ENCODE data around the gene GRIFIN.

Gene GRIFIN

DNA sequence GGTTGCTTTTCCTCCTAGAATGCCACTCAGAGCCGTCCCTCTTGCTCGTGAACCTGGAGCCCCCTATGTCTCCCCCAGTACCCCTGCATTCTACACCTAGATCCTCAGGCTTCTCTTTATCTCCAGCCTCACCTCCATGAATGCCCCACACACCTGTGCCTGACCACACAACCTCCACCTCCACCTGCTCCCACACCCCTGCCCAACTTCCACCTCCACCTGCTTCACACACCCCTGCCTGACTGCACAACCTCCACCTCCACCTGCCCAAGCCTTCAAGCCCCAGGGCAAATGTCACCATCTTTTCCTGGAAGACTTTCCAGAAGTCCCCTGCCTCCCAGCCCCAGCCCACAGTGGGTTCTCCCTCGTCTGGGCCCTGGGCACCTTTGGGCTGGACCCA lies 36.5 kb upstream of the GRIFIN start:
- DNase-seq (ENCODE audit: low read depth): no peak

DNA sequence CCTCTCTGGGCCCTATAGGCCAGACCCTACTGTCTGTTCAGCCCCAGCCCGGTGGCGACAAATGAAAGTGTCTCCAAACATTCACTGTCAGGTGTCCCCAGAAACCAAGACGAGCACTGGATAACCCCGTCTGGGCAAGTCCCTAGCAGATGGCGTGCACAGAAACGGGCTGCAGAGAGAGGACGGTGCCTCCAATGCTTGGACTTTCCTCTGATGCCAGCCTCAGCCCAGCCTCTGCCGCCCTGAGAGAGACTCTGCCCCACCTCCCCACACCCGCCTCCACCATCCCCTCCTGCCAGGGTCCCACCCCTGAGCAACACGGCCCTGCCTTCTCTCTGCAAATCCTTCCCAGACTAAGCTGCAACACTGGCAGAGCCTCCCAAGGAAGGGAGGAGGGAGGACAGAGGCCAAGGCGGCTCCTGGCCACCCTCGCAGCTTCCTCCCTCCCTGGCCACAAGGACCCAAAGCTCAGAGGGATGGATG lies 36.0 kb upstream of the GRIFIN start:
- no peak for DNase-seq (ENCODE audit: low read depth)

DNA sequence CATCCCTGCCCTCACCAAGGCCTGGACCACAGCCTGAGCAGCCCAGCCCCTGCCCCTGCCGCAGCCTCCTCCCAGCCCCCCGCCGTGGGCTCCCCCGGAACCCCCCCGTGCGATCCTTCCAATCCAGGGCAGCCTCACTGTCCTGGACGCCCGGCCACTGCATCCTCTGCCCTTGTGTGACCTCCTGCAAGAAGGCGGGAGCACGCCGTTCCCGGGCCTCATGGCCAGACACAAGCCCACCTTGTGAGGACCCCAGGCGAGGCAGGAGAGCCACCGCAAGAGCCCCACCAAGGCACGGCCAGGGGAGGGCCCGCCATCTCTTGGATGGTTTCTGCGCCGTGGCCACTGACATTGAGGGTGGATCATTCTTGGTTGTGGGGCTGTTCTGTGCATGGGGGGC lies 35.6 kb upstream of the GRIFIN start:
- no peak for DNase-seq (ENCODE audit: low read depth)

DNA sequence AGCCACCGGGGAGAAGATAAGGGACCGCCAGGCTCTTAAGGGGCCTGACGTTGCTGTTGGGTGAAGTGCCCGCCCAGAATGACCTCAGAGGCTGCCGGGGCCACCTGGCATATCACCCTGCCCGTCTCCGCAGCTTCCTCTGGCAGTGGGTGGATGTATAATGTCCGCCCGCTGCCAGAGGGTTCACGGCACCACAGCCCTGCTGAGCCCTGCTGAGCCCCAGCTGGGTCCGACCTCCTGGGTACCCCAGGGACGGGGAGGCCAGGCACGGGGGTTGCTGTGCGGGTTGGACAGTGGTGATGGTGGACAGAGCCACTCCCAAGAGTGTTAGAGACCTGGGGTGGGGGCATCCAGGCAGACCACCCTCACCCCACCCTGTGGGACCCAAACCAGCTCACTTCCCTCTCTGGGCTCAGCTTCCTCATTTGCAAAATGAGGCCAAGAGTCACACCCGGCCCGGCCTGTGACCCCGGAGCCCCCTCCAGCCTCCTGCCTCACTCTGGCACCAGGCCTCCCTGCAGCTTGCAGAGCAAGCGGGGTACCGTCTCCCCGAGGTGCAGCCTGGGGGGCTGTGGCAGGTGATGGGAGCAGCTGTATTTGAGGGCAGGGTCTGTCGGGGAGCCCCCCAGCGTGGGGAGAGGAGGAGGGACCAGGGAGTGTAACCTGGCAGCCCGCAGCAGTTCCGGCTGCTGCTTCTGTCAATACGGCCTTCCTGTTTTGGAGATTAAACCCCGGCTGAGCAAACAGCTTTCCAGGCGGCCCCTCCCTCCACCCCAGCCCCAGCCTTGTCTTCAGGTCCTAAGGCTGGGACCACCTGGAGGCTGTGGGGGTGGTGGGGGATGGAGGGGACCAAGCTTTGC lies 34.9 kb upstream of the GRIFIN start:
- DNase-seq (ENCODE audit: low read depth): peak; percentile 49

DNA sequence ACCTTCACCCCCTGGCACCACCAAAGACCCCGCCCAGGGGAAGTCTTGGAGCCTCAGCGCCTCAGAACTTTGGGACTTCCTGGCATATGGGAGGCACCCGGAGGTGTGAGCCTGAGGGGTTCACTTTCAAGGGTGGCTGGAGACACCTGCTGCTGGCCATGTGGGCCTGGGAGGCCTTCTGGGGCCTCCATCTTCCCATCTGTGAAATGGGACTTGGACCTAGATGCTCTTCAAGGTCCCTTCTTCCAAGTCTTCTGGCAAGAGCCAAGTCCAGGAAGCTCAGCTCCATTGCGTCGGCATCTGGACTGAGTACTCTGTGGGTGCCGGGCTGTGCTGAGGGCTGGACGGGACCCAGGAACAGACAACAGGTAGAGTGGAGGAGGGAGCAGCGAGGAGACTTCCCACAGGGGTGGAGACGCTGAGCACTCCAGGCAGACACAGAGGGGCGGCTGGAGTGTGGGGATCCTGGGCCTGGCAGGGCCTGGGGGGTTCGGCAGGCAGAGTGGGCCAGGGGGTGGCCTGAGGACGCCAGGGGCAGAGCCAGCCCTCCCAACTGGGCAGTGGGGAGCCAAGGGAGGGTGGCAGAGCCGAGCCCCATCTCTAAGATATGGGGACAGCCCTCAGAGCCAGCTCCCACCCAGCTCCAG lies 34.1 kb upstream of the GRIFIN start:
- DNase-seq (ENCODE audit: low read depth): no peak

DNA sequence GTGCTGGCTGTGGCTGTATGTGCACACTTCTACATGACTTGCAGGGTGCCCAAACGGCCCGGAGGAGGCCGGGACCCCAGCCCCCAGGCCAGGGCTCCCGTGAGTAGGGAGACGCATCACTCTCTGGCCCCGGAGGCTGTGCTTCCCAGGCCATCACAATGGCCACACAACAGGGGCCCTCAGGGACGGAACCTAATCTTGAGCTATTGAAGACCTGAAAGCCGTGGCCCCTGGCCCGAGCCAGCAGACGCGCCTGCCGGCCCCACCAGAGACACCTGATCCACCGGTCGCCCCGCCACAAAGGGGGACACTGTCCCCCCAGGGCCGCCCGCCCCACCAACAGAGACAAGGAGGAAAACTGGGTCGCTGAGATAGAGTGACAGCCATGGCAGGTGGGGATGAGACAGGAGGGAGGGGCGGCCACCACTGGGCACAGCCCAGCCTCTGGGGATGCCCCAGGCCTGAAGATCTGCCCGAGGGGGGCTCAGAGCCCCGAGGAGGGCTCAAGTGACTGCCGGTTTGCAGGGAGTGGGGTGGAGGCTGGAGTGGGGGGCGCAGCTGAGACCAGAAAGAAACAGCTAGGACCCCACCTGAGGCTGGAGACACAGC lies 33.2 kb upstream of the GRIFIN start:
- DNase-seq (ENCODE audit: low read depth): no peak

DNA sequence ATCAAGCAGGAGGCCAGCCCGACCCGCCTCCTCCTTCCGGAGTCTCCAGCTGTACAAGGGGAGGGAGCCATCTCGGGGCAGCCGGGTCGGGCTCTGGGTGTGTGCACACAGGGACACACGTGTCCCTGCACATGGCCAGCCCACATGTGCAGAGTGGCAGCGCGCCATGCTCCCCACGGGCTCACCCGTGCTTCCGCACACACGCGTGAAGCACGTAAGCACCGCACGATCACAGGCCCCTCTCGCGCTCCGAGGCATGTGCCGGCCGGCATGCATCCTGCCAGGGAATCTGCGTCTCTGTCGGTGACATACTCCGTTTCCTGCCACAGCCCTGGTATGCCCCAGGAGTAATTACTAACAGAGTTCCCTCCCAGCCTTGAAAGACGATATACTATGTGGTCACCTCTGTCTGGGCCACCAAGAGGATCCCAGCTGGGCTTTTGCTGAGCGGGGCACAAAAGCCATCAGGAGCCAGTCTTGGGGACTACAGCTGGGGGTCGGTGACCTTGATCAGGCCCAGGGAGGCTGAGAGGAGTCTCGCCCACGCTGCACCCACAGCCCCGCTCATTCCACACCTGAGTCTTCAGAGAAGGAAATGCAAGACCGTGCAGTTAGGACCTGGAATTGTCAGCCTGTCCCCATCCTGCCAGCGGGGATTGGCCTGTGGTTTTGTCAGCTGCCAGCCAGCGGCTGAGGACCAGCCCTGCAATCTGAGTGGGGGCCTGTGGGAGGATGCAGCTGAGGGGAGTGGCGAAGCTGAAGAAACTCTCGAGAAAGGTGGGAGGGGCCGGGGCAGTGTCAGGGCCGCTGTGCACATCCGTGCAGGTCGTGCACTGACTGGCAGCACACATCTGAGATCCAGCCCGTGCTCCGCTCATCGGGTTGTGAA lies 32.4 kb upstream of the GRIFIN start:
- peak; percentile 60 for DNase-seq (ENCODE audit: low read depth)

DNA sequence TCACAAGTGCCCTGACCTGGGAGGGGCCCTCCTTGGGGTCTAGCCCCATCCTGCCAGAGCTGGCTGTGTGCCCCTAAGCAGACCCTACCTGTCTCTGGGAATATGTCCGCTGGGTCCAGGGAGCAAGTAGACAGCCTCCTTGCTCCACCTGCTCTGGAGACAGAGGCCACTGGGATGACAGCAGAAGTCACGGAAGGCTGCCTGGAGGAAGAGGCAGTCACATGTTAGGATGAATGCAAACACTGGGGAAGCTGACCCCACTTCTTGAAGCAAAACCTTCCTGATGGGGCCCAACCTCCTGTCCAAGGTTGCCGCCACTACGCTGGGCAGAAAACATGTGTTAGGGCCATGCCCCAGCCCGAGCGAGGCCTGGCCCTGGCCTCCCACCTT lies 31.7 kb upstream of the GRIFIN start:
- DNase-seq (ENCODE audit: low read depth): no peak

DNA sequence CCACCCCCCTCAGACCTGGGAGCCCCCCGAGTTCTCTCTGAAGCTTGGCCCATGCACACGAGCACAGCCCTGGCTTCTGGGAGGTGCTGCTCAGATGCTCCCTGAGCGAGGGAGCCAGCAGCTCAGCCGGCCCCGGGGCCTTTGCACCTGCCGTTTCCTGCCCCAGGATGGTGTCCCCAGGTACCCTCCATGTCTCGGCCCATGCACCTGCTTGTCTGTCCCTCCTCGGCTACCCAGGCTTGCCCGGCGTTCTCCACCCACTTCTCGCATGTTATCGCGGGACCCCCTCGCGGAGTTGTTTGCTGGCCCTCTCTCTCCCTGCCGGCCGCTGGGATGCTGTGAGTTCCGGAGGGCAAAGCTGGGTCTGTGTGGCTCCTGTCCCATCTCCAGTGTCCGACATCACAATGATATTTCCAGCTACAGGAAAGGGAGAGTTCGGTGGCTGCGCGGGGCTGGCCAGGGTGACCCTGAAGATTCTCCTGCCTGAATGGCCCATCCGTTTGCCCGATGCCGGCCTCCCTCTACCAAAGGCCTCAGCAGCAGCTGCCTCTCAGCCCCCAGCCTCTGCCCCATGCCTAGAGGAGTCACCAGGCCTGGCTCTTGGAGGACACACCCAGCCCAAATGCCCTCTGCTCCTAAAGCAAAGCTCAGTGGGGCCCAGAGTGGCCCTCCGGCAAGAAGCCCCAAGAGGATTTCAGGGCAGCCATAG lies 31.2 kb upstream of the GRIFIN start:
- no peak for DNase-seq (ENCODE audit: low read depth)

DNA sequence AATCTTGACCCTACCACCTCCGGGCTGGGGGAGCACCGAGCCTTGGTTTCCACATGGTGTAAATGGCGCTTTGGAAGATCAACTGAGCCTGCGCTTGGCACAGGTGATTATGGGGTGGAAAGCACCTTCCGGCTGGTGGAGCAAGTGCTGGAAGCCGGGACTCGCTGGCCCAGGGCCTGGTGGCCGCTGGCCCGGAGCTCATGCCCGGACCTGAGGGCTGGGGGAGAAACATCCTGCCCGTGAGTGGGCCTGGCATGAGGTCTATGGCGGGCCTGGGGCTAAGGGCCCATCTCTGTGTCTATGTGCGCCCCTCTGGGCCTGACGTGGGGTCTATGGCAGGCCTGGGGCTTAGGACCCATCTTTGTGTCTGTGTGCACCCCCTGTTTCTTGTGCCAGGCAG lies 29.2 kb upstream of the GRIFIN start:
- no peak for DNase-seq (ENCODE audit: low read depth)

DNA sequence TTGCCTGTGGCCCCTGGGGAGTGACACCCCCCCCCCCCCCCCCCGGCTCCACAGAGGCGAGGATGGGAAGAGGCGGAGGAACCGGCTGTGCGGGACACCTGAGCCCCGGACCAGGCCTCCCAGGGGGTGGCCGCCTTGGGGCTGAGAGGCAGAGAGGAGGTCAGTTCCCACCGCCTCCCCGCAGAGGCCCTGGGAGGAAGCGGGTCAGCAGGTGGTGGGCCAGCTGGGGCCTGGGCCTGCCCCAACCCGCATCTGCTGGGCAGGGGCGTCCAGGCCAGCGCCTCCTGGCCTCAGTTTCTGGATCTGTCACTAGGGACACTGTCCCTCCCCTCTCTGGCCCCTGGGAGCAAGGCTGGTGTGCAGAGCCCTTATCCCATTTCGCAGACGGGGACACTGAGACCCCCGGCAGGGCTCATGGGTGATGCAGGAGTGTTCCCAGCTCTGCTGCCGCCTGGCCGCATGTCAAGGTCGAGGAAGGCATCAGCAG lies 28.7 kb upstream of the GRIFIN start:
- DNase-seq (ENCODE audit: low read depth): no peak

DNA sequence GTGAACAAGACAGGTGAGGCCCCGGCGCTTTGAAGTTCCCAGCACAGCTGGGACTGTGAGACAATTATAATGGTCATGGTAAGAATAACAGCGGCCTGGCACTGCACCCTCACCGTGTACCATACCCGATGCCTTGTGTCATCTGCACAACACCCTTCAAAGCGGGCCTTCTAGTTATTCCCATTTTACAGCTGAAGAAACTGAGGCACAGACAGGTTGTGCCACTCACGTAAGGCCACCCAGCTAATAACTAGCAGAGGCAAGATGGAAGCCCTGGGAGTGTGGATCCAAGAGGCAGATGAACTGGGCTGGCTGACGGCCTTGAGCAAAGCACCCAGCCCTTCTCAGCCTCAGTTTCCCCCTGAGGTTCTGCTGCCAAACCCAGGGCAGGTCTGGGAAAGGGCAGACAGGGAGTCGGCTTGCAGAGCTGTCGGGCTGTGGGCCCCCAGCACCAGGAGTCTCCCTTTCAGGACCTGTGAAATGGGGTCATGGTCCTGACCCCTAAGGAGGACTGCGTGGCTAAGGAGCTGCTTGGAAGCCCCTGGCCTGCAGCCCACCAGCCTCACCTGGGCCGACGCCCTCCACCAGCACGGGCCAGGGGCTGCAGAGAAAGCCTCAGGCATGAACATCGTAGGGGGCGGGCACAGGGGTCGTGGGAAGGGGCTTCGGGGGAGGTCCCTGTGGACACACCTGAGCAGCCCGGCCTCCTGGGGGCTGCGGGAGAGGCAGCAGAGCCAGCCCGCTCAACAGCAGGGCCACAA lies 28.1 kb upstream of the GRIFIN start:
- no peak for DNase-seq (ENCODE audit: low read depth)

DNA sequence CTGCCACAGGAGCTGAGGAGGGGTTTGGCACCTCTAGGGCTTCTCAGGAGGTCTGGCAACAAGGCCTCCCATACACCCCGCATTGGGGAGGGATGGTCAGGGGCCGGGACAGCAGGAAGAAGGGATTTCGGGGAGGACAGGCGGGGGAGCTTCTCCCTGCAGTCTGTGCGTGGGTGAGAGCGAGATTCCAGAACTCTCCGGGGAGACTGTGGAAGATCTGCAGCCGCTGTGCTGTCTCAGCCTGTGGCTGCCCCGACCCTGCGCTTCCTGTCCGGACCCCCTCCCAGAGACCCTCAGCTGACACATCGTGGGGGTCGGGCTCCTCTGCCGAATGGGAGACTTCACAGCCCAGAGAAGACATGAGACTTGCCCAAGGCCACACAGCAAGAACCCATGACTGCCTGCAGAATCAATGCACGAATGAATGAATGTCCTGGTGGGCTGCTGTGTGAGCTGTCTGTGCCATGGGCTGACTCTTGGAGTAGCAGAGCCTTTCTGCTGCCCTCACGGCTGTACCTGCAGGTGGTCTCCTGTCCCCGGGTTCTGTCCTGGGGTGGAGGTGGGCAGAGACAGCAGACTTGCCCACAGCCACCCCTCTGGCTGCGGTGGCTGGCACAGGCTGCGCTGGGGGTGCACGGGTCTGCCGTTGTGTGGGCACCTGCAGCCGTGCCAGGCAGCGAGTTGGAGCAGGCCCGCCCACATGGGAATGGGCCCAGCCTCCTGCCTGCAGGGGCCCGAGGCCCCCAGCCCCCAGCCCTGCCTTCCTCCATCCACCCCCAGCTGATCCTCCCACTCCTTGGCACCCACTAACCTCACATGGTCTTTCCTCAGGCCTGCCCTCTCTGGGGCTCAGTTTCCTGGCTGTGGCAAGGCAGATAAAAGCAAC lies 27.1 kb upstream of the GRIFIN start:
- DNase-seq (ENCODE audit: low read depth): no peak

DNA sequence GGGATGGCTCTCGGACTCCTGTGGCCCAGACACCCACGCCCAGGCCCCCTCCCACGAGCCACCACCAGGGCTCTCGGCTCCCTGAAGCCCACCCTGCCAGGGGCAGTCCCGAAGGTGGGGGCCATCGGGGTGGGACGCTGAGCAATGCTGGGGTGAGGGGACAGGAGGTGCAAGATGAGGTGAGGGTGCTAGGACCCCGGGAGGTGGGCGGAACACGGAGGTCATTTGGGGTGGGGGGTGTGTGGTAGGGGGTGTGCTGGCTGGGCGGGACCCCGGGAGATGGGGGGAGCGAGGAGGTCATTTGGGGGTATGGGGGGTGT lies 26.4 kb upstream of the GRIFIN start:
- DNase-seq (ENCODE audit: low read depth): no peak

DNA sequence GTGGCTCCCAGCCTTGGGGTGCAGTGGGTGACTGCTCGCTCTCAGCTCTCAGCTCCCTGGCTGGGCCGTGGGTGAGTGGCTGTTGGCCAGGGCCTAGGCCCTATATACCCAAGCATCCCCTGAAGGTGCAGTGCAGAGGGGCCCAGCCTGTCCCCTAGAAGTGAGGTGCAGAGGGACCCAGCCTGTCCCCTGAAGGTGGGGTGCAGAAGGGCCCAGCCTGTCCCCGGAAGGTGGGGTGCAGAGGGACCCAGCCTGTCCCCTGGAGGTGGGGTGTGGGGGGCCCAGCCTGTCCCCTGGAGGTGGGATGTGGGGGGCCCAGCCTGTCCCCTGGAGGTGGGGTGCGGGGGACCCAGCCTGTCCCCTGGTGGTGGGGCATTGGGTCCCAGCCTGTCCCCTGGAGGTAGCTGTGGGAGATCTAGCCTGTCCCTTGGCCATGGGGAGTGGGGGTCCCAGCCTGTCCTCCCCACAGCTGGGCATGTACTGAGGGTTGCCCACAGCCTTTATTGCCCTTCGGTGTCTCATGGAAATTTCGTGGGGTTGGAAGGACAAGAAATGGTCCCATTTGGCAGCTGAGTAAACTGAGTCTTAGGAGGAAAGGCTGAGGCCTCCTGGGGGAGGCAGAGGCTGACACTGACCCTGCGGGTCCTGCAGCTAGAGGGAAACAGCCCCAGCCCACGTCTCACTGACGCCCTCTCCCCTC lies 25.9 kb upstream of the GRIFIN start:
- DNase-seq (ENCODE audit: low read depth): no peak

DNA sequence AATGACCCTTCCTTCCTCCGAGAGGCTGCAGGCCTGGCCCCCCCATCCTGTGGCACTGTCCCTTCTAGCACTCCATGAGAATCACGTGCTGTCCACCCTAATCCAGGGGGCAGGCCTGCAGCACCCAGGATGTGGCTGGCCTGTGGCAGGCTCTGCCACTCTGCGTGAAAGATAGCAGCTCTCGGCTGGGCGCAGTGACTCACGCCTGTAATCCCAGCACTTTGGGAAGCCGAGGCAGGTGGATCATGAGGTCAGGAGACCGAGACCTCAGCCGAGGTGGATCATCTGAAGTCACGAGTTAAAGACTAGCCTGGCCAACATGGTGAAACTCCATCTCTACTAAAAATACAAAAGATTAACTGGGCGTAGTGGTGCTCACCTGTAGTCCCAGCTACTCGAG lies 24.5 kb upstream of the GRIFIN start:
- no peak for DNase-seq (ENCODE audit: low read depth)

DNA sequence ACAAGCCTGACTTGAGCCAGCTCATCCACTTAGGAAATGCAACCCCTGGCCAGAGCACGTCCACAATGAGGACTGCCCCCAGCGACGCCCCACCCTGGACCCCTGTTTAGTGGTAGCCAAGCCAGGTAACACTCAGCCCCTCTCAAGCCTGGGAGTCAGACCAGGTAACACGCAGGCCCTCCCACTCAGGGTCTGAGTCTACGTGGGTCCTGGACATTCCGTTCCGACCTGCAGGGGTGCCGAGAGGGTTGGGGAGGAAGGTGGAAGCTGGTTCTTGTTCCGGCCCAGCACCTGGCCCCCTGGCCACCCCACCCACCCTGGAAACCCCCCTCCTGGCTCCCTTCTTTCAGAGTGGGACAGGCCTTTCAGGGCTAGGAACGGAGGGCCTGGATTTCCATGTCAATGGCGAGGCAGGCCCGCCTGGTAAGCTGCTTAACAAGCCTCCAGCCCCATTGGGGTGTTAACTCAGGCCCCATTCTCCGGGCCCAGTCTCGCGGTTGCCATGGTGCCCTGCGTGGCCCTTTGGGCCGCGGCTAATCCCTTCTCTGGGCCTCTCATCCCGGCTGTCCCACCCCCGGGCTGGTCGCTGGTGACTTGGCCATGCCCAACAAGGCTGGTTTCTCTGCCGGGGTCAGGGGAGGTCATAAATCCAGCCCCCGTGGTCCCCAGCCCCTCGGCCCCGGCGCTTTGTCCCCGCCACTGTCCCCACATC lies 23.7 kb upstream of the GRIFIN start:
- no peak for DNase-seq (ENCODE audit: low read depth)

DNA sequence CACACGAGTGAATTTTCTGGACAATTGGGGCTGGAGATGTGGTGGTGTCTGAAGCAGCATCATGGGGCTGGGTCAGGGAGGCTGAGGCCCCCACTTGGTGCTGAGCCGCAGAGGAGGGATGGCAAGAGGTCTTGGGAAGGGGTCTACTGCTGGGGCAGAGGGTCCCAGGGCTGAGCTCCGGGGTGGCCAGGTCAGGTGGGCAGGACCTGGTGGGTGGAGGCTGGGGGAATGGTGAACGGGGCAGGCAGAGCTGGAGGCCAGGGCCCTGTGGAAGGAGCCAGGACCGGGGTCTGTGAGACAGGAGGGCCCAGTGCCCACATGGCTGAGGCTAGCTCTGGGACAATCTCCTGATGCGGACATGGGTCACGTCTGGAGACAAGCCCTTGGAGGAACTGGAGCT lies 23.0 kb upstream of the GRIFIN start:
- DNase-seq (ENCODE audit: low read depth): no peak

Measured in stimulated activated CD8-positive, alpha-beta memory T cell treated with anti-CD3 and anti-CD28 coated beads, Interleukin-12 subunit alpha, Interleukin-12 subunit beta, amount 100 ng/mL, for 4 hours (primary cell).